ENCODE data around the gene REST. TPM values are rescaled to one million over a fixed set of nuclear protein-coding genes. Genes with fewer than 3 reads are reported as not detected.
"Not testable (repeated sequence)": the region's sequence is repeated elsewhere in the genome, so short reads cannot be mapped to it uniquely, and the experiment has no call there.

The REST gene
- total RNA-seq, 1 experiment from 2014 or later: 41.8 TPM

DNA sequence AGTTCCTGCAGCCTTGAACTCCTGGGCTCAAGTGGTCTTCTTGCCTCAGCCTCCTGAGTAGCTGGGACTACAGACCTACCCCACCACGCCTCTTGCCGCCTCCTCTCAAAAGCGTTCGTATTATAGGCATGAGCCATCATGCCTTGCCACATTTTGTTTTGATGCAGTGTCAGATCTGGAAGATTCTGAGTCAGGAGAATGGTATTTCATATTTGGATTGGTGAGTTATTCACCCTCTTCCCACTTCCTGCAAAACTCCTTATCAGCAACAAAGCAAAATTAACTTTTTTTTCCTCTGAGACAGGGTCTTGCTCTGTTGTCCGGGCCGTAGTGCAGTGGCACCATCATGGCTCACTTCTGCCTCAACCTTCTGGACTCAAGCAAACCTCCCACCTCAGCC is 29.6 kb downstream of the REST start:
- Histone ChIP-seq H3K4me1 (replicated peaks) (peaks cover 12% of the 10 kb centered on the region), H3K27me3 (replicated peaks) (no peaks in the 10 kb centered on the region), H3K36me3 (peaks cover 20% of the 10 kb centered on the region), H3K9me3 (replicated peaks) (no peaks in the 10 kb centered on the region), H3K27ac (peak overlapping the region; percentile 46), H3K4me3 (no peak overlapping the region)
- DNase-seq (ENCODE audit: low read depth in 1 of 2, low spot score in 2 of 2): peak; percentile 76 to 79

GRCh38 chr4:56939826-56940225 is 32.1 kb downstream of the REST start:
- not testable (repeated sequence) for H3K9me3 ChIP-seq (replicated peaks); H3K27ac ChIP-seq; H3K4me3 ChIP-seq; H3K36me3 ChIP-seq; H3K27me3 ChIP-seq (replicated peaks); DNase-seq (ENCODE audit: low read depth in 1 of 2, low spot score in 2 of 2)
- peaks cover 16% of the 10 kb centered on the region for H3K4me1 ChIP-seq (replicated peaks)

GRCh38 chr4:56940403-56940802 is 32.7 kb downstream of the REST start:
- Histone ChIP-seq H3K4me3 (no peak overlapping the region), H3K4me1 (replicated peaks) (peaks cover 16% of the 10 kb centered on the region), H3K36me3 (peaks cover 9% of the 10 kb centered on the region), H3K9me3 (replicated peaks) (no peaks in the 10 kb centered on the region), H3K27me3 (replicated peaks) (no peaks in the 10 kb centered on the region), H3K27ac (no peak overlapping the region)
- no peak for DNase-seq (ENCODE audit: low read depth in 1 of 2, low spot score in 2 of 2)

DNA sequence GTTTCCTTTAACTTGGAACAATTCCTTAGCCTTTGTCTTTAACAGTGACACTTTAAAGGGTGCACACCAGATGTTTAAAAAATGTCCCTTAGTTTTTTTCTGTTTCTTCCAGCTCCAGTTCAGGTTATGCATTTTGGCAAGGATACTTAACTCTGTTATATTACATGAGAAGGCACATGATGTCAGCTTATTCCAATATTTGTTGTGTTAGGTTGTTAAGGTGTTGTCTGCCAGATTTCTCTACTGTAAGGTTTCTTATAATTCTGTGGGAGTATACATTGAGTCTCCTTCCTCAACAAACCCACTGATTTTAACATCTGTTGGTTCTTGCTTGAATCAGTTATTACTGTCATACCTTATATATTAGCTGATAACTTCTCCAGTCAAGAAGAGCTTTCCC is 33.3 kb downstream of the REST start:
- H3K27me3 ChIP-seq (replicated peaks): no peaks in the 10 kb centered on the region
- H3K9me3 ChIP-seq (replicated peaks): no peaks in the 10 kb centered on the region
- no peak for DNase-seq (ENCODE audit: low read depth in 1 of 2, low spot score in 2 of 2)
- no peak overlapping the region for H3K4me3 ChIP-seq
- peaks cover 16% of the 10 kb centered on the region for H3K4me1 ChIP-seq (replicated peaks)
- peaks cover 9% of the 10 kb centered on the region for H3K36me3 ChIP-seq
- H3K27ac ChIP-seq: no peak overlapping the region

DNA sequence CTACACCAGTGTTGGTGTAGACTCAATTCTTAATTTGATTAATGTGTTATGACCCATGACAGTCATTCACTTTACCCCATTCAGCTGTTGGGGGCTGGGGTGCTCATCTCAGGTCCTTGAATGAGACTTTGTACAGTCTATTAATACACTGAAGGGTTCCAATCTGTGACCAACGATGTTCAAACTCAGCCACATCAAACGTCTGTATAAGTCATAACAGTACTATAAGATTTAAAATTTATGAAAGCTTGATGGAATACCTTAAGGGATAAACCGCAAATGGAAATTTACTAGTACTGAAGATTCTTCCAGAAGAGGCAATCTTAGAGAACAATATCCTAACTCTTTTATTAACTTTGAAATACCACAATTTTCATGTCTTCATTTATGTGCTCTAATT is 33.7 kb downstream of the REST start:
- no peaks in the 10 kb centered on the region for H3K27me3 ChIP-seq (replicated peaks)
- no peak overlapping the region for H3K27ac ChIP-seq
- H3K4me1 ChIP-seq (replicated peaks): peaks cover 16% of the 10 kb centered on the region
- no peaks in the 10 kb centered on the region for H3K9me3 ChIP-seq (replicated peaks)
- no peak overlapping the region for H3K4me3 ChIP-seq
- H3K36me3 ChIP-seq: peaks cover 9% of the 10 kb centered on the region
- DNase-seq (ENCODE audit: low read depth in 1 of 2, low spot score in 2 of 2): no peak

DNA sequence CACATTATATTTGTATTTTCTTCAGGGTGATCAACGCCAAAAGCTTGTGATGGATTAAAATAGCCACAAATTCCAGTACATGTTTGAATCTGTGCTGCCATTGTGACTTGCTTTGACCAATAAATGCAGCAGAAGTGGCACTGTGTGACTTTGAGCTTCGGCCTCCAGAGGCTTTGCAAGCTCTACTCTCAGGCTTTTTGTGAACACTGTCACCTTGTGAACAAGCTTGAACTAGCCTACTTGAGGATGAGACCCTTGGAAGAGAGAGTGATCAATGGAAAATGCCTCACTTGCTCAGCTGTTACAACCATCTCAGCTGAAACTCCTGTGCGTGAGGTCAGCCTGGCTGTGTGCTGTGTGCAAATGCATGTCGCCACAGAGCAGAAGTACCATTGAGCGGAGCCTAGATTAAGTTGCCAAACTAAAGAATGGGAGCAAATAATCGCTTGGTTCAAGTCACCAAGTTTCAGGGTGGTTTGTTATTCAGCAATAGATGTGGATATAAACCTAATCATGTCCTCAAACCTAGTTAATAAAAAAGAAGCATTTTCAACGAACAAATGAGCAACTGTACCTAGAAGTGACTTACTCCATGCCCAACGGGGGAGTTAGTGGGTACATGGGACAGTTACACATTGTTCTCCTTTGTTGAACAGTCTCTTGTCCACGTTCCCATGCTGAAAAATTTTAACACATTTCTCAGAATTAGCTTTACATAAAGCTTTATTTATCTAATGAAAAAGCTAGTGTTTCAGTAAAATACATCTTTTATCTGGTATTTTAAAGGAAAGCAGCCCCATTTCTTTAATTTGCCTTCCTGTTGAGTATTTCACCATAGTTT is 46.2 kb downstream of the REST start:
- Histone ChIP-seq H3K36me3 (no peaks in the 10 kb centered on the region), H3K27me3 (replicated peaks) (no peaks in the 10 kb centered on the region), H3K4me1 (replicated peaks) (peaks cover 9% of the 10 kb centered on the region), H3K4me3 (no peak overlapping the region), H3K27ac (no peak overlapping the region), H3K9me3 (replicated peaks) (no peaks in the 10 kb centered on the region)
- no peak for DNase-seq (ENCODE audit: low read depth in 1 of 2, low spot score in 2 of 2)

DNA sequence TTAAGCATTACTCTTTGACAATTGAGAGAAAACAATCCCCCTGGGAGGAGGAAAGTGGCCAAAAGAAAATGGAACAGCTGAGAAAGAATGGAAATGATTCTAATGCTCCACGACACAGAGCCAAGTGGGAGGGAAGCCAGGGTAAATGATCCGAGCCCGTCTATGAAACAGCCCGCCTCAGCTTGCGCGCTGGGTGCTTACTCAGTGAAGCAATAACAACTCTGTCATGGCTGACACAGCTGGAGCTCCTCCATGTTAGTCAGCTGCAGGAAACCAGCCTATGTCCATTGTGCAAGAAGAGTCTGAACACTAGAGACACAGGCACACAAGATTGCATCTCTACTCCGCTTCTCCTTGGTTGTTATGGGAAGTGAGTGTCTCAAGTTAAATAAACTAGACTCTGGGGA is 50.4 kb downstream of the REST start:
- peaks cover 11% of the 10 kb centered on the region for H3K4me1 ChIP-seq (replicated peaks)
- H3K4me3 ChIP-seq: no peak overlapping the region
- H3K27ac ChIP-seq: no peak overlapping the region
- peak; percentile 37 to 71 for DNase-seq (ENCODE audit: low read depth in 1 of 2, low spot score in 2 of 2)
- H3K9me3 ChIP-seq (replicated peaks): no peaks in the 10 kb centered on the region
- H3K36me3 ChIP-seq: peaks cover 12% of the 10 kb centered on the region
- no peaks in the 10 kb centered on the region for H3K27me3 ChIP-seq (replicated peaks)

GRCh38 chr4:56959100-56959499 is 51.4 kb downstream of the REST start:
- no peak for DNase-seq (ENCODE audit: low read depth in 1 of 2, low spot score in 2 of 2)
- peaks cover 19% of the 10 kb centered on the region for H3K36me3 ChIP-seq
- H3K4me3 ChIP-seq: no peak overlapping the region
- peaks cover 11% of the 10 kb centered on the region for H3K4me1 ChIP-seq (replicated peaks)
- H3K9me3 ChIP-seq (replicated peaks): no peaks in the 10 kb centered on the region
- no peak overlapping the region for H3K27ac ChIP-seq
- H3K27me3 ChIP-seq (replicated peaks): no peaks in the 10 kb centered on the region

DNA sequence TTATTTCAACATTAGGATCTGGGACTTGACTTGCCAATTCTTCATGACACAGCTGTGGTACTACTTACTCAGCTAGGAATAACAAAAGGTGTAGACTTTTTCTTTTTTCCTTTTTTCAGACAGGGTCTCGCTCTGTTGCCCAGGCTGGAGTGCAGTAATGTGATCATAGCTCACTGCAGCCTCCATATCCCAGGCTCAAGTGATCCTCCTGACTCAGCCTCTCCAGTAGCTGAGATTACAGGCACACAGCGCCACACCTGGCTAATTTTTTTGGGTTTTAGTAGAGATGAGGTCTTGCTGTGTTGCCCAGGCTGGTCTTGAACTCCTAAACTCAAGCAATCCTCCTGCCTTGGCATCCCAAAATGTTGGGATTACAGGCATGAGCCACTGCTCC is 53.4 kb downstream of the REST start:
- Histone ChIP-seq H3K27me3 (replicated peaks) (no peaks in the 10 kb centered on the region), H3K9me3 (replicated peaks) (no peaks in the 10 kb centered on the region), H3K36me3 (peaks cover 33% of the 10 kb centered on the region), H3K27ac (no peak overlapping the region), H3K4me1 (replicated peaks) (peaks cover 11% of the 10 kb centered on the region), H3K4me3 (no peak overlapping the region)
- DNase-seq (ENCODE audit: low read depth in 1 of 2, low spot score in 2 of 2): no peak

GRCh38 chr4:56971383-56971782 is 63.7 kb downstream of the REST start:
- Histone ChIP-seq H3K4me3 (no peak overlapping the region), H3K4me1 (replicated peaks) (peaks cover 15% of the 10 kb centered on the region), H3K27me3 (replicated peaks) (no peaks in the 10 kb centered on the region), H3K36me3 (peaks cover 86% of the 10 kb centered on the region), H3K27ac (no peak overlapping the region), H3K9me3 (replicated peaks) (peaks cover 8% of the 10 kb centered on the region; the same call in 1 of the 2 replicates)
- no peak for DNase-seq (ENCODE audit: low read depth in 1 of 2, low spot score in 2 of 2)

- no peak for DNase-seq (ENCODE audit: low read depth in 1 of 2, low spot score in 2 of 2)
- Histone ChIP-seq H3K27ac (no peak overlapping the region), H3K4me1 (replicated peaks) (peaks cover 24% of the 10 kb centered on the region), H3K9me3 (replicated peaks) (peaks cover 8% of the 10 kb centered on the region; the same call in 1 of the 2 replicates), H3K27me3 (replicated peaks) (no peaks in the 10 kb centered on the region), H3K4me3 (no peak overlapping the region), H3K36me3 (peaks cover 87% of the 10 kb centered on the region)
Measured at GRCh38 chr4:56972389-56972788, 64.7 kb downstream of the REST start.

- H3K4me1 ChIP-seq (replicated peaks): peaks cover 24% of the 10 kb centered on the region
- H3K27me3 ChIP-seq (replicated peaks): no peaks in the 10 kb centered on the region
- DNase-seq (ENCODE audit: low read depth in 1 of 2, low spot score in 2 of 2): no peak
- H3K27ac ChIP-seq: no peak overlapping the region
- peaks cover 84% of the 10 kb centered on the region for H3K36me3 ChIP-seq
- peaks cover 8% of the 10 kb centered on the region; the same call in 1 of the 2 replicates for H3K9me3 ChIP-seq (replicated peaks)
- H3K4me3 ChIP-seq: no peak overlapping the region
Measured at GRCh38 chr4:56972809-56973208, 65.1 kb downstream of the REST start.

GRCh38 chr4:56973336-56973735 is 65.6 kb downstream of the REST start:
- H3K9me3 ChIP-seq (replicated peaks): peaks cover 8% of the 10 kb centered on the region; the same call in 1 of the 2 replicates
- H3K36me3 ChIP-seq: peaks cover 78% of the 10 kb centered on the region
- no peaks in the 10 kb centered on the region for H3K27me3 ChIP-seq (replicated peaks)
- H3K4me3 ChIP-seq: no peak overlapping the region
- H3K27ac ChIP-seq: no peak overlapping the region
- H3K4me1 ChIP-seq (replicated peaks): peaks cover 24% of the 10 kb centered on the region
- DNase-seq (ENCODE audit: low read depth in 1 of 2, low spot score in 2 of 2): no peak

DNA sequence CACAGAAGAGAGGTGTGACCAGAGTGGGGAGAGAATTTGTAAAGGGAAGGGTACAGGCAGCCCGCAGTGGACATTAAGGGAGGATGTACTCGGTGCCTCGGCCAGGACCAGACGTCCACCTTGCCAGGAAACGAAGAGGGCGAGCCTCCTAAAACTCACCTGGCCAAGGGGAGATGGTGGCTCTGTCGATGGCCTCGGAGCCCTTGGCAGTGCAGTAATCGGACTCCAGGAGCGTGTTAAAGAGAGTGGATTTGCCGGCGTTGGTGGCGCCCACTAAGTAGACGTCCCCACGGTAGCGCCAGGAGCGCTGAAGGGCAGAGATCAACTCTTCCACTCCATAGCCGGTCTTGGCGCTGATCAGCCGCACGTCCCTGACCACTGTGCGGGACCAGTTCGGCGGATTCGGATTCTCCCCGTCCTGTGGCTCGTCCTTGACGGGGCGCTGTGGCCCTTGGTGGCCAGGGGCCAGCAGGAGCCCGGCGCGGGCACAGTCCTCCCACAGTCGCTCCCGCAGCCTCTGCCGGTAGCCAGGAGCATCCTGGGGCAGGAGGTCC is 68.7 kb downstream of the REST start:
- Histone ChIP-seq H3K27me3 (replicated peaks) (no peaks in the 10 kb centered on the region), H3K36me3 (peaks cover 58% of the 10 kb centered on the region), H3K4me1 (replicated peaks) (peaks cover 34% of the 10 kb centered on the region), H3K4me3 (peak overlapping the region; percentile 80), H3K27ac (no peak overlapping the region), H3K9me3 (replicated peaks) (peaks cover 8% of the 10 kb centered on the region; the same call in 1 of the 2 replicates)
- DNase-seq (ENCODE audit: low read depth in 1 of 2, low spot score in 2 of 2): peak in 1 of 2 experiments; percentile 28
